Upper lobe of left lung (tissue), 6 donors: ENCODE results near the gene ST6GALNAC3. TPM values are rescaled to one million over a fixed set of nuclear protein-coding genes. Genes with fewer than 3 reads are reported as not detected.

Experiments used
- ATAC-seq, 2 donors: fragments of 200-7000 bp; cut with Tn5 transposase; one replicate each; pipeline ENCODE4 v1.9.1; 2022; ENCODE audit warnings: mild to moderate bottlenecking in 2 of 2, moderate library complexity in 2 of 2; ENCODE audit not compliant: low FRiP score in 2 of 2
- DNase-seq, 2 donors: peaks; one replicate each; pipeline ENCODE4 v3.0.0-alpha.2; 2019 to 2020
- H3K27ac ChIP-seq, 4 donors: fragments of 200-600 bp; sonication (generic); one replicate each; pipeline ENCODE4 v1.5.1; 2016 to 2019
- H3K27me3 ChIP-seq, 4 donors: fragments of 200-600 bp; sonication (generic); one replicate each; pipeline ENCODE4 v1.5.1; 2017 to 2019
- H3K36me3 ChIP-seq, 4 donors: fragments of 200-600 bp; sonication (generic); one replicate each; pipeline ENCODE4 v1.5.1; 2016 to 2019
- H3K4me1 ChIP-seq, 4 donors: fragments of 200-600 bp; sonication (generic); one replicate each; pipeline ENCODE4 v1.5.1; 2018 to 2019
- H3K4me3 ChIP-seq, 4 donors: fragments of 200-600 bp; sonication (generic); one replicate each; pipeline ENCODE4 v1.5.1; 2017 to 2019; ENCODE audit warnings: mild to moderate bottlenecking in 2 of 4, moderate library complexity in 1 of 4
- H3K9me3 ChIP-seq, 4 donors: fragments of 200-600 bp; sonication (generic); one replicate each; pipeline ENCODE4 v1.5.1; 2018 to 2019
- CTCF ChIP-seq, 6 experiments: fragments of 450-650 bp in 4 of 6; fragments of 200-600 bp in 2 of 6; sonication (generic) in 2 of 6; IDR thresholded peaks; one replicate each; pipeline ENCODE4 v1.5.1; 2016 to 2019; ENCODE audit warnings: antibody characterized with exemption in 6 of 6
- EP300 ChIP-seq, 4 donors: sonication (generic); formaldehyde crosslinking; IDR thresholded peaks; one replicate each; pipeline ENCODE4 v1.5.1; 2017; ENCODE audit warnings: antibody characterized with exemption in 4 of 4, control low read depth in 2 of 4
- POLR2A ChIP-seq, 4 donors: fragments of 450-650 bp; IDR thresholded peaks; one replicate each; pipeline ENCODE4 v1.5.1; 2016 to 2017; ENCODE audit warnings: antibody characterized with exemption in 4 of 4, mild to moderate bottlenecking in 2 of 4
- POLR2AphosphoS5 ChIP-seq, 2 donors: sonication (generic); formaldehyde crosslinking; IDR thresholded peaks; one replicate each; pipeline ENCODE4 v1.5.1; 2017; ENCODE audit warnings: antibody characterized with exemption in 2 of 2
- WGBS, 2 donors: methylation state at CpG; one replicate each; pipeline ENCODE4 v1.1.5; 2017 to 2018; 5-methylcytosine and 5-hydroxymethylcytosine counted together
- total RNA-seq, 6 donors: library from RNA; depleted of rRNA in 4 of 6; stranded (reverse); fragments of >200 nt in 4 of 6; gene quantifications; one replicate each; pipeline versions ENCODE4 v1.1.0 to v1.2.1, GENCODE V29; 2016 to 2021
- donor health status: DM: no; HTN: no; CAD: no; lungs with moderate emphysema.
- donor health status: DM: no; HTN: yes; CAD: no; lungs with severe emphysema.

ST6GALNAC3 gene
- total RNA-seq, 6 donors from 2014 or later, result 5.8 to 13.1 (median 11.3) TPM

- 92% methylated on average over 3 of the region's 3 CpGs for WGBS, 2 donors
- no peak for TF ChIP-seq CTCF (IDR thresholded peaks at IDR 0.05)
- TF ChIP-seq POLR2AphosphoS5 (IDR thresholded peaks at IDR 0.05), result no peak
- TF ChIP-seq POLR2A (IDR thresholded peaks at IDR 0.05), result no peak
- TF ChIP-seq EP300 (IDR thresholded peaks at IDR 0.05), result no peak
- no peak overlapping the region for H3K27ac ChIP-seq
- DNase-seq, result no peak
- H3K27me3 ChIP-seq, result no peaks in the 10 kb centered on the region
- H3K36me3 ChIP-seq, result no peaks in the 10 kb centered on the region
- H3K4me3 ChIP-seq, result no peak overlapping the region
- ATAC-seq, result no peak
- no peaks in the 10 kb centered on the region for H3K9me3 ChIP-seq
- H3K4me1 ChIP-seq, result no peaks in the 10 kb centered on the region
Measured at GRCh38 chr1:76507376-76507775, 432.8 kb downstream of the ST6GALNAC3 start.

- no peak for TF ChIP-seq POLR2AphosphoS5 (IDR thresholded peaks at IDR 0.05)
- no peak for TF ChIP-seq CTCF (IDR thresholded peaks at IDR 0.05)
- TF ChIP-seq EP300 (IDR thresholded peaks at IDR 0.05), result no peak
- TF ChIP-seq POLR2A (IDR thresholded peaks at IDR 0.05), result no peak
- no peak overlapping the region for H3K4me3 ChIP-seq
- no peak overlapping the region for H3K27ac ChIP-seq
- H3K27me3 ChIP-seq, result no peaks in the 10 kb centered on the region
- H3K4me1 ChIP-seq, result no peaks in the 10 kb centered on the region
- WGBS, 2 donors, result 85 to 92% methylated on average over 3 of the region's 3 CpGs
- no peaks in the 10 kb centered on the region for H3K36me3 ChIP-seq
- DNase-seq (no peak), ATAC-seq (no peak)
- H3K9me3 ChIP-seq, result no peaks in the 10 kb centered on the region
Measured at GRCh38 chr1:76508871-76509270, 434.3 kb downstream of the ST6GALNAC3 start.

- H3K27me3 ChIP-seq, result no peaks in the 10 kb centered on the region
- TF ChIP-seq POLR2A (IDR thresholded peaks at IDR 0.05), result no peak
- no peak for TF ChIP-seq POLR2AphosphoS5 (IDR thresholded peaks at IDR 0.05)
- no peak for TF ChIP-seq EP300 (IDR thresholded peaks at IDR 0.05)
- no peak for TF ChIP-seq CTCF (IDR thresholded peaks at IDR 0.05)
- DNase-seq (no peak), ATAC-seq (no peak)
- no peaks in the 10 kb centered on the region for H3K9me3 ChIP-seq
- no peaks in the 10 kb centered on the region for H3K4me1 ChIP-seq
- no peak overlapping the region for H3K4me3 ChIP-seq
- no peaks in the 10 kb centered on the region for H3K36me3 ChIP-seq
- H3K27ac ChIP-seq, result no peak overlapping the region
- 57 to 61% methylated on average over 7 of the region's 7 CpGs for WGBS, 2 donors
Measured at GRCh38 chr1:76510672-76511557, 436.4 kb downstream of the ST6GALNAC3 start.

- no peaks in the 10 kb centered on the region for H3K27me3 ChIP-seq
- no peak for TF ChIP-seq CTCF (IDR thresholded peaks at IDR 0.05)
- TF ChIP-seq EP300 (IDR thresholded peaks at IDR 0.05), result no peak
- TF ChIP-seq POLR2A (IDR thresholded peaks at IDR 0.05), result no peak
- no peak for TF ChIP-seq POLR2AphosphoS5 (IDR thresholded peaks at IDR 0.05)
- DNase-seq (no peak), ATAC-seq (no peak)
- H3K4me1 ChIP-seq, result no peaks in the 10 kb centered on the region
- no peaks in the 10 kb centered on the region for H3K9me3 ChIP-seq
- H3K27ac ChIP-seq, result no peak overlapping the region
- H3K36me3 ChIP-seq, result no peaks in the 10 kb centered on the region
- WGBS, 2 donors, result 60 to 68% methylated on average over 5 of the region's 5 CpGs
- H3K4me3 ChIP-seq, result no peak overlapping the region
Measured at GRCh38 chr1:76511558-76512179, 437.1 kb downstream of the ST6GALNAC3 start.
